ENCODE measurements around the gene C1orf122.

DNA sequence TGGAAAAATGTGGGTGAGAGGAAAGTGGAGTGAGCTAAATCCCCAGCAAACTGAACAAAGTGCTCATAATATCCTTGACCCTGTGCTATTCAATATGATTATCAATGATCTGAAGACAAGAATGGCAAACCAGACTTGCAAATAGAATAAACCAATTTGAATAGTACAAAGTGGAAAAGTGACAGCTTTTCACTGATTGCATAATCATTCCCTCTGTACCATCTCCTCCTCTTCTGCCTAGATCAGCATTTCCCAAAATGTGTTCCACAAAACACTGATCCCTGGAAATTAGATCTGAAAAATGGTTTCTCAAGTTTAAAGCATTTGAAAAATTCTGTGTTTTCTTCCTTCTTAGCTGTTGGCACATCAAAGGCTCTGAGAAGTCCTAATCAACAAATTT is 43.7 kb downstream of the C1orf122 start:
- TF ChIP-seq, protein P1, sequence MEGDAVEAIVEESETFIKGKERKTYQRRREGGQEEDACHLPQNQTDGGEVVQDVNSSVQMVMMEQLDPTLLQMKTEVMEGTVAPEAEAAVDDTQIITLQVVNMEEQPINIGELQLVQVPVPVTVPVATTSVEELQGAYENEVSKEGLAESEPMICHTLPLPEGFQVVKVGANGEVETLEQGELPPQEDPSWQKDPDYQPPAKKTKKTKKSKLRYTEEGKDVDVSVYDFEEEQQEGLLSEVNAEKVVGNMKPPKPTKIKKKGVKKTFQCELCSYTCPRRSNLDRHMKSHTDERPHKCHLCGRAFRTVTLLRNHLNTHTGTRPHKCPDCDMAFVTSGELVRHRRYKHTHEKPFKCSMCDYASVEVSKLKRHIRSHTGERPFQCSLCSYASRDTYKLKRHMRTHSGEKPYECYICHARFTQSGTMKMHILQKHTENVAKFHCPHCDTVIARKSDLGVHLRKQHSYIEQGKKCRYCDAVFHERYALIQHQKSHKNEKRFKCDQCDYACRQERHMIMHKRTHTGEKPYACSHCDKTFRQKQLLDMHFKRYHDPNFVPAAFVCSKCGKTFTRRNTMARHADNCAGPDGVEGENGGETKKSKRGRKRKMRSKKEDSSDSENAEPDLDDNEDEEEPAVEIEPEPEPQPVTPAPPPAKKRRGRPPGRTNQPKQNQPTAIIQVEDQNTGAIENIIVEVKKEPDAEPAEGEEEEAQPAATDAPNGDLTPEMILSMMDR (conservative IDR thresholded peaks at IDR 0.05; ENCODE audit: low read length), result no peak
- TF ChIP-seq EZH2phosphoT487 (IDR thresholded peaks at IDR 0.05; ENCODE audit: borderline replicate concordance, low read depth, low read length), result no peak

Data from OCI-LY7 (cell line).